ENCODE results near the gene PKN1.
A peak's percentile ranks its signal among the peaks of the same experiment; 100 is the strongest.

The PKN1 gene

DNA sequence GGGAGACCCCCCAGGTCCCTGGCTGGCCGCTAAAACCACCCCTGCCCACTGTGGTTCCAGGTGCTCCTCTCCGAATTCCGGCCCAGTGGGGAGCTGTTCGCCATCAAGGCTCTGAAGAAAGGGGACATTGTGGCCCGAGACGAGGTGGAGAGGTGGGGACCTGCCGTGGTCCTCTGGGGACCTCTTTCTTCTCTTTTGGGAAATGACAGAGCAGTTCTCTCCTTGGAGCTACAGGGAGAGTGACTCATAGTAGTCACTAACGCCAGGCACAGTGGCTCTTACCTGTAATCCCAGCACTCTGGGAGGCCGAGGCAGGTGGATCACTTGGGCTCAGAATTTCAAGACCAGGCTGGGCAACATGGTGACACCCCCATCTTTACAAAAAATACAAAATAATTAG, 34.7 kb downstream of the PKN1 start:
- DNase-seq: no peak

DNA sequence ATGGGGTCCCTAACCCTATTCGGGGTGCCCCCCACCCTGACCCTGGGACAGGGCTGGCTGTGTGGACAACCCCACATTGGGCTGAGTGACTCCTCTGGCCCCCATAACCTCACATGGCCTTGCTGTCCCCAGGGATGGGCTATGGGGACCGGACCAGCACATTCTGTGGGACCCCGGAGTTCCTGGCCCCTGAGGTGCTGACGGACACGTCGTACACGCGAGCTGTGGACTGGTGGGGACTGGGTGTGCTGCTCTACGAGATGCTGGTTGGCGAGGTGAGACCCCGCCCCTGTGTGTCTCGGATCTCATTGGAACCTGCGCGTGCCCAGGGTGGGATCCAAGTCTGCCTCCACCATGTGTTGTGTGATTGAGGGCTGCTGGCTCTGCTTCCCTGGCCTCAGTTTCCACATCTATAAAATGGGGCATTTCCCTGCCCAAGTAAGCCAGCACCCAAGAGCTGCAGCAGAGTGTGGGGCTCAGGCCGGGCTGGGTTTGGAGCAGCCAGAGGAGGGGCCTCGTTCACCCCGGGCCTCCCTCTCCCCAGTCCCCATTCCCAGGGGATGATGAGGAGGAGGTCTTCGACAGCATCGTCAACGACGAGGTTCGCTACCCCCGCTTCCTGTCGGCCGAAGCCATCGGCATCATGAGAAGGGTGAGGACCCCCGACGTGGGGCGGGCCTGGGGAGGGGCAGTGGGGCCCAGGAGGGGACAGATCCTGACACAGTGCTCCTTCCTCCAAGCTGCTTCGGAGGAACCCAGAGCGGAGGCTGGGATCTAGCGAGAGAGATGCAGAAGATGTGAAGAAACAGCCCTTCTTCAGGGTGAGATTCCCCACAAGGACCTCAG, 37.1 kb downstream of the PKN1 start:
- no peak for DNase-seq

GRCh38 chr19:14471436-14472187, 38.5 kb downstream of the PKN1 start:
- no peak for DNase-seq

DNA sequence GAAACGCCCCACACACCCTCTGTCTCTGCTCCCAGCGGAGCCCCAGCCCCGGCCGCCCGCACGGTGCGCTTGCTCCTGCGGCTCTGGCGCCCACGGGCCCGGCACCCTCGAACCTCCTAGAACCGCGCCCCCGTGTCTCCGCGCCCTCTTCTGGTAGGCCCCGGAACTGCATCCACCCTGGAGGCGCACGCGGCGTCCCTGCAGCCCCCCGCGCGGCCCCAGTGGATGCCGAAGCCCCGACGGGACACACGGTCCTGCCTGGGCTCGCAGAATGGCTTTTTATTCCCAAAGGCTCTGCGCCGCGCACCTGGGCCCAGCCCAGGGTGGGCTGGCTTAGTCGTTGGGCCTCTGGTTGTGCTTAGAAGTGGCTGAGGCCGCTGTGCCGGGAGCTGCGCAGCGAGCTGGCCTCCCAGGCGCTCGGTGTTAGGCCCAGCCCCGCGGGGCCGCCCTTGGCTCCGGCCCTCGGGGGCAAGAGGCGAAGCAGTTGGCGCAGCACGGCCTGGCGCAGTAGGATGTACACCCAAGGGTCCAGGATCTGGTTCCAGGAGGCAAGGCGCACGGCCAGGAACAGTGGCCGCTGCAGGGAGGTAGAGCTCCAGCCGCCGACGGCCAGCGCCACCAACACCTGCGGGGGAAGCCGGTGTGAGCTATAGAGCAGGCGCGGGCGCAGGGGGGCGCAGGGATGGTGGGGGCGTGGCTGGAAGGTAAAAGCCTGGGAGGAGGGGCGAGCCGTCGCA, 39.3 kb downstream of the PKN1 start:
- DNase-seq: peak; percentile 64

DNA sequence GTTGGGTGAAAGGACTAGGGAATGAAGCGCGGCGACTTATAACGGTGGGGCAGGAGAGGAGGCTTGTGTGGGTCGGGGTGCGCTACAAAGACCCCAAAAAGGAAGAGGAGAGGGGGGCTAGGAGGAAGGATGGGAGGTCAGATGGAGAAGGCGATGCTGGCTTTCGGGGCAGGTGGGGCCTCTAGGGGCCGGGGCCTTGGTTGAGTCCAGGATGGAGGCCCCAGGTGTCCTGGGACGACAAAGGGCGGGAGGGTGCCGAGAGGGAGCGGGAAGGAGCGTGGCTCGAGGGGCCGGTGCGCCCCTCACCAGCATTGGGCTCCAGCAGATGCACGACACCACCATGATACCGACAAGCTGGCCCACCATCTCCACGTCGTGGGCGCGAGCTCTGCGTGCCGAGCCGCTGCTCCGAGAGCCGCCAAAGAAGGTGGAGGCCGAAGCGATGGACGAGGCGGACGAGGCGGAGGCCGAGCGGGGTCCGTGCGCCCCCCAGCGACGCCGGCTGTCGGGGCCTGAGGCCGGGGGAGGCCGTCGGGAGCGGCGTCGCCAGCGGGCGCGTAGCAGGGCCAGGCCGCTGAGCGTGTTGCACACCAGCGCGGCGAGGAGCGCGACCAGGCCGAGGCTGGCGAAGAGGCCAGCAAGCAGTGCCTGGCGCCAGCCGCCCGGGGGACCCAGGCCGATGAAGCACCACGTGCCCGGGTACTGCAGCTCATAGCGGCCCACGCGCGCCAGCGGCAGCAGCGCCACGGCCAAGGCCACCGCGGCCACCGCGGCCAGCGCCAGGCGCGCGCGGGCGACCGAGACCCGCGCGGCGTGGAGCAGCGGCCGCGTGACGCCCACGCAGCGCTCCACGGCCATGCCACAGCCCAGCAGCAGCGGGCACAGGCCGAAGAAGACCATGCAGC, 40.2 kb downstream of the PKN1 start:
- no peak for DNase-seq

GRCh38 chr19:14473978-14474578, 41.0 kb downstream of the PKN1 start:
- DNase-seq: no peak

GRCh38 chr19:14474827-14475226, 41.7 kb downstream of the PKN1 start:
- DNase-seq: no peak

DNA sequence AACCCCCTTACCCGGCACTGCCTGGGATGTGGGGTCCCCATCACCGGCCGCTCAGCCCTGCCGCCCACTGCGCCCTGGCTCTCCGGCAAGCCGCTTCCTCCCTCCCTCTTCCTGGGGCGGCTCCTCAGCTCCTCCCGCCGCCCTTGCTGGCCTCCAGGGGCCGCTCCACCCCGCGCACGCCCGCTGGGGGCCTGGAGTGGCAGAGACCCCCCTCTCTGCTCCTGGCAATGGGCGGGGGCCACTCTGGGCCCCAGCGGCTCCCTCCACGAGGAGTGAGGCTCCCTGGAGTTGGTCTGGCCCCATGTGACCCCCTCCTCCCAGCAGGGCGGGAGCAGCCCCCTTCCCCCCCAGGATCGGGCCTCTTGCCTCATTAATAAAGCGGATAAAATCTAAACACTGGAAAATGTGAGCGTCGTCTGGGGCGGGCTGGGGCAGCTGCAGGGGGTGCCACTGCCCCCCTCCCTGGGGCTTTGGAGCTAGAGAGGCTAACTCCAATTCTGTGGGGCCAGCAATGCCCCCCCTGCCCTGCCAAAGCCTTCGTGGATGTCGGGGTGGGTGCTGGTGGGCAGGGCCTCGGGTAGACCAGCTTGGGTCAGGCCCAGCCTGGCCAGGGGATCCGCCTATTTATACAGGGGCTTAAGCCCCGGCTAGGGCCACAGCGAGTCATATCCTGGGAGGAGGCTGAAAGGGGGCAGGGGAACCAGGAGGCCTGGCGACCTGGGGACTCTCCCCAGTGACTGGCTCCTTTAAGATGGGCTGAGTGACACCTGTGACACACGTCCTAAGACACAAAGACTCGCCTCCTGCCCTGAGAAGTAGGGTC, 42.4 kb downstream of the PKN1 start, which contains the start of gene PTGER1:
Gene PTGER1, minus strand, starts transcription at position 104 of the 823 bp plus-strand sequence. CDS start 1,034 bp downstream, outside the sequence.
- peak; percentile 33 for DNase-seq

DNA sequence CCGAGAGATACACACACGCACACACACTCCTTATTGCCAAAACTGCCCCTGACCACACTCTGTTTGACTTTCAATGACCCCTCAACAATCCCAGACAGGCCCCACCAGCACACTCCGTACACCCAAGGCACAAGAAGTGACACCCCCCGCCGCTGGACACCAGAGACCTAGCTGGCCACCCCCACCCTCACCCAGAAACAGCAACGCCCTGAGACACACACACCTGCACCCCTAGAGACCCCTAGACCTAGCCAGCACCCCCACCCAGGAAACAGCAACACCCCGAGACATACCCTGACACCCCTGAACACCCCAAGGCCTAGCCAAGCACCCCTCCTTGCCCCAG, 43.2 kb downstream of the PKN1 start:
- no peak for DNase-seq

DNA sequence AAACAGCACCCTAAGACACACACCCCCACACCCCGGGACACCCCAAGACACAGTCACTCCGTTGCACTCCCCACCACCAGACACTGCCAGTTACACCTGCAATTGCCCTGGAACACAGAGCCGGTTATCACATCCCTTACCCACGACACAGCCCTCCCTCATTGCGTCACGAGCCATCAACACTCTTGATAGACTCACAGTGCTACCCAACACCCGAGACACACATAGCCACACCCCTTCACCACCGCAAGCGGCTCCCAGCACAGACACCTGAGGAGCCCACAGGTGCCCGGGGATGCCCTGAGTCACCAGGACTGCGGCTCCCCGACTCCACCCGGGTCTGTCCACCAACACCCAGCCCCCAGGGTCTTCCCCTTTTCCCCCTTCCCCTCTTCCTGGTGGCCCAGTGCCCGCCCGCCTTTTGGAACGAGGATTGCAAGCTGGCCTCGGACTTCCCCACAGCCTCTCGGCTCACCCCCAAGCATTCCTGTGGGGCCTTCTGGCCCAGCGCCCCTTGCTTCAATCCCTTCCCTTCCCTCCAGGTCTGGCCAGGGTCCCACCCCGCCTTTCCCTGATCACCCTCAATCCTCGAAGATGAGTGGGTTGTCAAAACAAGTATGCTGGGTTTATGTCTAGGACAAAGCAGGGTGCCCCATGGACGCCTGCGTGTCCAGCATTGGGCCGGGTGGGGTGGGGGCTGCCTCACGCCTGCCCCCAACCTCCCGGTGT, 43.7 kb downstream of the PKN1 start:
- peak; percentile 83 for DNase-seq

GRCh38 chr19:14477418-14478112, 44.5 kb downstream of the PKN1 start:
- no peak for DNase-seq

GRCh38 chr19:14478113-14478545, 45.0 kb downstream of the PKN1 start:
- no peak for DNase-seq

DNA sequence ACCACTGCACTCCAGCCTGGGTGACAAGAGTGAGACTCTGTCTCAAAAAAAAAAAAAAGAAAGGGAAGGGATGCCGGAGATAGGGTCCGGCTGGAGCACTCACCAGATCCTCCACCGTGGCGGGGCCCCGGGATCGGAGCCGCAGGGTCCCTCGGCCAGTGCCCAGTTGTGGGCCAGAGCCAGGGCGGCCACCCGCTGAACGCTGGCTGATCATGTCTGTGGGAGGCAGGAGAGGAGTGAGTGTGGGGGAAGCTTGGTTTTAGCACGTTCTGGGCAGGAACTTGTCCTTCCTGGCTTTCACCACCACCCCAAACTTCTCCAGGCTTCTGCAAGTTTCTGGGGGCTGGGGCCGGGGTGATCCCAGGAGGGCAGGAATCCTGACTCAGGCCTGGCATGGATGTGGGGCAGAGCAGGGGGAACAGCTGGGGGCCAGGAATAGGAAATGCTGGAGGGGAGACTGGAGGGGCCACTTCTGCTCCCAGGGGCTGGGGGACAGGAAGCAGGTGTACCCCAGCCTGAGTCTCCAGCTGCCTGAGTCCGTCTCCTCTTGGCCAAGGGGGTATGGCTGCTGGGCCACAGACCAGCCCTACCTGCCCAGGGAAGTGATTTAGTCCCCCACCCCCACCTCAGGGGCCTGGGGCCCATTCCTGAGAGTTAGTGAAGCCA, 46.3 kb downstream of the PKN1 start:
- no peak for DNase-seq

- peak; percentile 87 for DNase-seq
These were observed 47.0 kb downstream of the PKN1 start for GRCh38 chr19:14479975-14480699.

DNA sequence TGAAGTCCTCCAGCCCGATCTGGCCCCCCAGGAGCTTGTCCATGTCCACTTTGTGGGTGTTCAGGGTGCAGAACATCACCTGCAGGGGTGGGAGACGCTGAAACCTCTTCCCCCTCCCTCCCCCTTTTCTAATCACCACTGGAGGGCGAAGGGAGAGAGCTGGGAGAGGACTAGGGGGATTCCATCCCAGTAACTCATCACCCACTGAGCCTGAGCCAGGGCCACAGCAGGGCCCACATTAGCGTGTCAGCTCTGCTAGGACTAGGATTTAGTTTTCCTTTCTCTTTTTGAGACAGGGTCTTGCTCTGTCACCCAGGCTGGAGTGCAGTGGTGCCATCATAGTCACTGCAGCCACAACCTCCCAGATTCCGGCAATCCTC, 47.6 kb downstream of the PKN1 start:
- no peak for DNase-seq

- no peak for DNase-seq
These were observed 49.3 kb downstream of the PKN1 start for GRCh38 chr19:14482172-14482941.

DNA sequence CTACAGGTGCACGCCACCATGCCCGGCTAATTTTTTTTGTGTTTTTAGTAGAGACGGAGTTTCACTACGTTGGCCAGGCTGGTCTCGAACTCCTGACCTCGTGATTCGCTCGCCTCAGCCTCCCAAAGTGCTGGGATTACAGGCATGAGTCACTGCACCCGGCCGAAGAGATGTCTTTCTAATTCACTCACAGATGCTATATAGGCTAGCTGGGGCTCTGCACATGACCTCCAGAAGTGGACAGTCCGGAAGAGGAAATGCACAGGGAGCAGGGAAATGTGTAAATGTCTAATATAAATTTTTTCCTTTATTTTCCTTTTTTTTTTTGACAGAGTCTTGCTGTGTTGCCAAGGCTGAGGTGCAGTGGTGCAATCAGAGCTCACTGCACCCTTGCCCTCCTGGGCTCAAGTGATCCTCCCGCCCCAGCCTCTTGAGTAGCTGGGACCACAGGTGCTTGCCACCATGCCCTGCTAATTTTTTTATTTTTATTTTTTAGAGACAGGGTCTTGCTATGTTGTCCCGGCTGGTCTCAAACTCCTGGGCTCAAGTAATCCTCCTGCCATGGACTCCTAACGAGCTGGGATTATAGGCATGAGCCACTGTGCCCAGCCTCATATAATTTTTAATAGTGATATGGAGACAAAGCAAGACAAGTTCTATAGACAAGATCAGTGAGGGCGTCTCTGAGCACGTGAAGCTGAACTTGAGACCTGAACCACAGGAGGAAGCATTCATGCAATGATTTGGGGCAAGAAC, 54.4 kb downstream of the PKN1 start:
- DNase-seq: no peak

Data from OCI-M1 (cell line).